Fibroblast of lung (primary cell): ENCODE data around the gene LLPH. TPM values are rescaled to one million over a fixed set of nuclear protein-coding genes. Genes with fewer than 3 reads are reported as not detected.

Experiments used
- DNase-seq, 2 donors: peaks; one replicate each; pipeline versions ENCODE4 v3.0.0 to v3.0.0-alpha.2; 2010; ENCODE audit warnings: low read depth in 2 of 2
- H2AFZ ChIP-seq: 2 replicates; pipeline ENCODE4 v1.5.1; 2012; ENCODE audit warnings: low read length, control low read depth, inconsistent platforms
- H3K27ac ChIP-seq: 2 replicates; pipeline ENCODE4 v1.5.1; 2011; ENCODE audit warnings: low read length, control low read depth; ENCODE audit not compliant: insufficient read depth
- H3K27me3 ChIP-seq: 2 replicates; pipeline ENCODE4 v1.5.1; 2011; ENCODE audit warnings: mild to moderate bottlenecking, low read length; ENCODE audit not compliant: control insufficient read depth, insufficient read depth
- H3K36me3 ChIP-seq: 2 replicates; pipeline ENCODE4 v1.5.1; 2011; ENCODE audit warnings: low read length; ENCODE audit not compliant: control insufficient read depth, insufficient read depth
- H3K4me1 ChIP-seq: 2 replicates; pipeline ENCODE4 v1.5.1; 2011; ENCODE audit warnings: low read length; ENCODE audit not compliant: control insufficient read depth, insufficient read depth; ENCODE audit errors: extremely low read depth
- H3K4me2 ChIP-seq: 2 replicates; pipeline ENCODE4 v1.5.1; 2011; ENCODE audit warnings: low read length, control low read depth; ENCODE audit not compliant: insufficient read depth; ENCODE audit errors: extremely low read depth
- H3K4me3 ChIP-seq, 4 experiments: fragments of 200-600 bp in 1 of 4; sonication (generic) in 1 of 4; replicated peaks in 1 of 4; 2 replicates each; pipeline ENCODE4 v1.5.1; 2011 to 2016; ENCODE audit warnings: low read length in 4 of 4, low read depth in 3 of 4, mild to moderate bottlenecking in 3 of 4, control low read depth in 2 of 4, inconsistent platforms in 1 of 4, mixed read lengths in 1 of 4; ENCODE audit not compliant: insufficient read depth in 1 of 4; ENCODE audit errors: control extremely low read depth in 1 of 4
- H3K79me2 ChIP-seq: 2 replicates; pipeline ENCODE4 v1.5.1; 2012; ENCODE audit warnings: mild to moderate bottlenecking, low read length, inconsistent platforms; ENCODE audit not compliant: control insufficient read depth, insufficient read depth
- H3K9ac ChIP-seq: 2 replicates; pipeline ENCODE4 v1.5.1; 2011; ENCODE audit warnings: mild to moderate bottlenecking, low read length, control low read depth; ENCODE audit not compliant: insufficient read depth
- H3K9me3 ChIP-seq: 2 replicates; pipeline ENCODE4 v1.5.1; 2012; ENCODE audit warnings: low read depth, low read length; ENCODE audit not compliant: control insufficient read depth, insufficient read depth
- H4K20me1 ChIP-seq: 2 replicates; pipeline ENCODE4 v1.5.1; 2011; ENCODE audit warnings: low read length; ENCODE audit not compliant: control insufficient read depth, insufficient read depth; ENCODE audit errors: extremely low read depth
- EZH2 ChIP-seq: IDR thresholded peaks from 2 replicates; pipeline ENCODE4 v1.5.1; 2012; ENCODE audit warnings: low read length, control low read depth, mild to moderate bottlenecking; ENCODE audit errors: missing control alignments
- polyA plus RNA-seq, 2 donors: library from polyadenylated mRNA; depleted of rRNA in 1 of 2; stranded (reverse) in 1 of 2; unstranded in 1 of 2; fragments of >200 nt; gene quantifications; 2 replicates each; pipeline ENCODE4 v1.2.1, GENCODE V29; 2011 to 2012; ENCODE audit warnings: missing spikeins in 1 of 2
- total RNA-seq: library from RNA; depleted of rRNA; stranded (reverse); fragments of >200 nt; gene quantifications from 2 replicates; pipeline ENCODE4 v1.2.1, GENCODE V29; 2014
- TF ChIP-seq, protein P1 (sequence below), 2 donors: IDR thresholded peaks in 1 of 2; conservative IDR thresholded peaks in 1 of 2; 1 replicate in 1 of 2; 2 replicates in 1 of 2; pipeline ENCODE4 v1.5.1; 2011 to 2012; ENCODE audit warnings: low read length in 2 of 2, control low read depth in 1 of 2, inconsistent platforms in 1 of 2, low read depth in 1 of 2, mild to moderate bottlenecking in 1 of 2

LLPH gene
- total and polyA plus RNA-seq, 2 donors (not counting 1 experiment from before 2014, with no cell fraction given) = 5.8 to 30.5 TPM

DNA sequence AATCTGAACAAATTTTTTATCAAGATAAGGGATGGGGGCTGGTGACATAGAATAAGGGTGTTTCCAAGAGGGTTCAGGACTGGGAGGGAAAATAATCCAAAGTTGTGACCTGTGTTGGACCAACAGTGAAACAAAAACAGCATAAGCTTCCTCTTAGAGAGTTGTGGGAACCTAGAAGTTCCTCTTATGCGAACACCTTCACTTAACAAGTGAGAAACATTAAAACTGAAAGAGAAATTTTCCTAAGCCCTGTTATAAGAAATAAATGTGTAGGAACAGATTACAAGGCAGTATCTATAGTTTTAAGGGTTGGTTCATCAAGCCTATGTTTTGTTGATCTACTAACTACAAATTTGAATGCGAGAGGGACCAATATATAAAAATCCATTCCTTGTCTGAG is 58.4 kb downstream of the LLPH start:
- Histone ChIP-seq H4K20me1 (no peaks in the 10 kb centered on the region), H3K4me2 (no peak overlapping the region), H3K36me3 (no peaks in the 10 kb centered on the region), H3K4me1 (peaks cover 2% of the 10 kb centered on the region), H3K27ac (no peak overlapping the region), H3K9ac (no peak overlapping the region), H3K27me3 (no peaks in the 10 kb centered on the region), H3K4me3 (no peak overlapping the region), H2AFZ (no peak overlapping the region), H3K79me2 (no peaks in the 10 kb centered on the region), H3K9me3 (no peaks in the 10 kb centered on the region)
- no peak for DNase-seq
- TF ChIP-seq EZH2 = no peak
- TF ChIP-seq, protein P1, sequence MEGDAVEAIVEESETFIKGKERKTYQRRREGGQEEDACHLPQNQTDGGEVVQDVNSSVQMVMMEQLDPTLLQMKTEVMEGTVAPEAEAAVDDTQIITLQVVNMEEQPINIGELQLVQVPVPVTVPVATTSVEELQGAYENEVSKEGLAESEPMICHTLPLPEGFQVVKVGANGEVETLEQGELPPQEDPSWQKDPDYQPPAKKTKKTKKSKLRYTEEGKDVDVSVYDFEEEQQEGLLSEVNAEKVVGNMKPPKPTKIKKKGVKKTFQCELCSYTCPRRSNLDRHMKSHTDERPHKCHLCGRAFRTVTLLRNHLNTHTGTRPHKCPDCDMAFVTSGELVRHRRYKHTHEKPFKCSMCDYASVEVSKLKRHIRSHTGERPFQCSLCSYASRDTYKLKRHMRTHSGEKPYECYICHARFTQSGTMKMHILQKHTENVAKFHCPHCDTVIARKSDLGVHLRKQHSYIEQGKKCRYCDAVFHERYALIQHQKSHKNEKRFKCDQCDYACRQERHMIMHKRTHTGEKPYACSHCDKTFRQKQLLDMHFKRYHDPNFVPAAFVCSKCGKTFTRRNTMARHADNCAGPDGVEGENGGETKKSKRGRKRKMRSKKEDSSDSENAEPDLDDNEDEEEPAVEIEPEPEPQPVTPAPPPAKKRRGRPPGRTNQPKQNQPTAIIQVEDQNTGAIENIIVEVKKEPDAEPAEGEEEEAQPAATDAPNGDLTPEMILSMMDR (conservative IDR thresholded peaks at IDR 0.05 in 1 of 2, IDR thresholded peaks at IDR 0.05 in 1 of 2; ENCODE audit: low read depth in 1 of 2, low read length in 2 of 2) = no peak

DNA sequence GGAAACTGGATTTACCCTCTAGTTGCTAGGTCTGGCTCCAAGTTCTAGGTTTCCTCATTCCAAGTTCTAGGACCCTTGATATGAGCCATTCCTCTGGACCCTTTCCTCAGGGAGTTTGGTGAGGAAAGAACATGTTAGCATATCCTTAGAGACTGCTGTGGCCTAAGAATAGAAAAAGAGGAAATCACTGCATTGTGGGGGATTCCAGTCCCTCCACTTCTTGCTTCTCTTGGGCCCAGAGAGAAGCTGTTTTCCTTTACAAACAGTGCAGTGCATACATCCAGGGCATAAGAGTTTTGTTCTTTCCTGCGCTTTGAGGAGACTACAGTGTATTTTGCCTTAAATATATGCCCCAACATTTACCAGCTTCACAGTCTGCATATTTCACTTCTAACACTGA is 59.0 kb downstream of the LLPH start:
- Histone ChIP-seq H3K9me3 (no peaks in the 10 kb centered on the region), H3K27ac (no peak overlapping the region), H3K36me3 (no peaks in the 10 kb centered on the region), H3K4me2 (no peak overlapping the region), H3K9ac (no peak overlapping the region), H3K27me3 (no peaks in the 10 kb centered on the region), H3K79me2 (no peaks in the 10 kb centered on the region), H3K4me1 (peaks cover 2% of the 10 kb centered on the region), H4K20me1 (no peaks in the 10 kb centered on the region), H3K4me3 (no peak overlapping the region), H2AFZ (no peak overlapping the region)
- TF ChIP-seq, protein P1 (conservative IDR thresholded peaks at IDR 0.05 in 1 of 2, IDR thresholded peaks at IDR 0.05 in 1 of 2; ENCODE audit: low read depth in 1 of 2, low read length in 2 of 2) = no peak
- no peak for TF ChIP-seq EZH2
- DNase-seq = no peak

DNA sequence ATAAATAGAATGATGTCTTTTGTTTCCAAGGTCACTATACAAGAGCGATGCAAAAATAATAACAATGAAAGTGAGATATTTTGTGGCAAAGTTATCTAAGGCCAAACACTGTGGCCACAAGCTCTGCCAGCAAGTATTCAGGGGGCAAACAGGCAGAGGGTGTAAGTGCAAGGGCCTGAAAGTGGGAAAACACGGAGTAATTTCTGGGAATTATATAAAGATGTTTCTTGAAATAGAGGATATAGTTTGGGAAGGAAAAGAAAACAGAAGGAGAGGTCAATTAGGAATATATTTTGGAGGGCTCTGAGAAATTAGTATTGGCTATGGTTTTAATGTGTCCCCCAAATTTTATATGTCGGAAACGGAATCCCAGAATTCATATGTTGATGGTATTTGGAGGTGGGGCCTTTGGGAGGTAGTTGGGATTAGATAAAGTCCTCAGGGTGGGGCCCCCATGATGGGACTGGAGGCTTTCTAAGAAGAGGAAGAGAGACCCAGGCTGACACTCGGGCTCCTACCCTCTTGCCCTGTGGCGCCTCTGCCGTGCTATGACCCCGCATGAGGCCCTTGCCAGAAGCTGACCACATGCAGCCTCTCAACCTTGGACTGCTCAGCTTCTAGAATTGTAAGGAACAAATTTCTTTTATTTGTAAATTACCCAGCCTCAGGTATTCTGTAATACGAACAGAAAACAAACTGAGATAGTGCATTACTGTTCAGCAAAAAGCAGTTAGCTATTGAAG is 60.0 kb downstream of the LLPH start:
- no peak for DNase-seq
- peaks cover 5% of the 10 kb centered on the region for H3K4me1 ChIP-seq
- no peak for TF ChIP-seq EZH2
- TF ChIP-seq, protein P1 (conservative IDR thresholded peaks at IDR 0.05 in 1 of 2, IDR thresholded peaks at IDR 0.05 in 1 of 2; ENCODE audit: low read depth in 1 of 2, low read length in 2 of 2) = no peak

More for the DNA sequence above, 60.0 kb downstream of the LLPH start:
- no peaks in the 10 kb centered on the region for H4K20me1 ChIP-seq
- H3K9me3 ChIP-seq = no peaks in the 10 kb centered on the region
- H3K36me3 ChIP-seq = no peaks in the 10 kb centered on the region
- no peak overlapping the region for H3K4me2 ChIP-seq
- H3K27me3 ChIP-seq = no peaks in the 10 kb centered on the region
- no peak overlapping the region for H3K27ac ChIP-seq
- H3K79me2 ChIP-seq = no peaks in the 10 kb centered on the region
- H2AFZ ChIP-seq = no peak overlapping the region
- H3K9ac ChIP-seq = no peak overlapping the region
- H3K4me3 ChIP-seq = no peak overlapping the region
